ENCODE data around the gene VTI1B. TPM values are rescaled to one million over a fixed set of nuclear protein-coding genes. Genes with fewer than 3 reads are reported as not detected.

Gene VTI1B
- total and polyA plus RNA-seq, 8 donors, result 43.0 to 114 (median 72.3) TPM

DNA sequence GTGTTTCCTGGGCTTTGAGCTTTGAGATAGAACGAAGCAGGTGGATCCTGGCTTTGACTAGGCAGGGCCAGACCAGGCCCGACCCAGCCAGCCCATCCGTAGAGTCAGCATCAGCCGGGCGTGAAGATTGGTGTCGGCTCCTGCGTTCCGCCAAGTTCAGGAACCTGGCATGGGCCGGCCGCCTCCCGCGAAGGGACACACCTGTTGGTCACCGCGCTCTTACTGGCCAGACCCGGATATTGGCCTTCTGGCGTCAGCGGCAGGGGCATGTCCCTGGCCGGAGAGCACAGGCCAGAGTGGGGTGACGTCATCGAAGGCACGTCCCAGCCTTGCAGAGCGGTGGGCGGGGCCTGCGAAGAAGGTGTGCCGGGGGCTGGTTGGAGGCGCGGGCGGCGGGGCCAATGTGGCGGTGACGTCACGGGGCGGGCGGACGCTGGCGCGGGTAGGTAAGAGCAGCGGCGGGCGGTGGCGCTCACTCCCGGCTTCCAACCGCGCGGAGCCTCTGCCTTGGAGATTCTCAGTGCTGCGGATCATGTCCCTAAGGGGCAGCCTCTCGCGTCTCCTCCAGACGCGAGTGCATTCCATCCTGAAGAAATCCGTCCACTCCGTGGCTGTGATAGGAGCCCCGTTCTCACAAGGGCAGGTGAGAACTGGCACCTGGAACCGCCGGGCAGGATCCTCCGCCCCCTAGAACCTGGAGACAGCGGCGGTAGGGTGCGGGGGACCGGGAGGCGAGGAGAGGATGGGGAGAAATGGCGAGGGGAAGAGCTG lies 54.8 kb downstream of the VTI1B start, which contains the start of gene ARG2:
Gene ARG2 (plus strand): TSS at position 475 of the 771 bp plus-strand sequence. CDS start 58 bp downstream, at position 533.
- intact Hi-C loops (cut with DNase I; ENCODE audit: low total_unique reads), result loop anchor here (10.0 kb wide), 1 partner anchor 45 kb away; no protein-coding TSS in a partner anchor

GRCh38 chr14:67618617-67619063 lies 55.8 kb downstream of the VTI1B start:
- intact Hi-C loops (cut with DNase I; ENCODE audit: low total_unique reads), result loop anchor here (10.0 kb wide), 1 partner anchor 46 kb away; no protein-coding TSS in a partner anchor
- H3K9me3 ChIP-seq, result no peaks in the 10 kb centered on the region
- peaks cover 6 to 39% (median 18%) of the 10 kb centered on the region in 4 donors for H3K4me1 ChIP-seq
- peak overlapping the region in 3 of 5 donors; percentile 76 to 87 (median 81) for H3K27ac ChIP-seq
- TF ChIP-seq POLR2A (IDR thresholded peaks at IDR 0.05) (no peak), CTCF (IDR thresholded peaks at IDR 0.05) (peak in 5 of 7 experiments; percentile 45 to 76 (median 50))
- peak in 1 of 2 donors; percentile 89 for DNase-seq
- no peak overlapping the region for H3K4me3 ChIP-seq
- no peaks in the 10 kb centered on the region for H3K36me3 ChIP-seq
- H3K27me3 ChIP-seq, result no peaks in the 10 kb centered on the region

More for the DNA sequence above, 54.8 kb downstream of the VTI1B start, which contains the start of gene ARG2:
- peaks cover 6 to 40% (median 18%) of the 10 kb centered on the region in 4 donors for H3K4me1 ChIP-seq
- H3K4me3 ChIP-seq, result peak within 1 kb of the TSS; percentile 52 to 72 (median 62)
- peak; percentile 99 to 100 for DNase-seq
- peak within 1 kb of the TSS; percentile 76 to 92 (median 81) for H3K27ac ChIP-seq
- no peaks in the 10 kb centered on the region for H3K9me3 ChIP-seq
- TF ChIP-seq POLR2AphosphoS5 (IDR thresholded peaks at IDR 0.05) (peak; percentile 65 to 89 (median 76)), CTCF (IDR thresholded peaks at IDR 0.05) (peak in 2 of 7 experiments; percentile 11 to 12), EP300 (IDR thresholded peaks at IDR 0.05) (no peak), POLR2A (IDR thresholded peaks at IDR 0.05) (peak in 2 of 4 donors; percentile 4 to 51)
- H3K36me3 ChIP-seq, result no peaks in the 10 kb centered on the region
- no peaks in the 10 kb centered on the region for H3K27me3 ChIP-seq
- 0 to 1% (median 1%) methylated on average over 19 to 62 of the region's 62 CpGs for WGBS, 5 donors

DNA sequence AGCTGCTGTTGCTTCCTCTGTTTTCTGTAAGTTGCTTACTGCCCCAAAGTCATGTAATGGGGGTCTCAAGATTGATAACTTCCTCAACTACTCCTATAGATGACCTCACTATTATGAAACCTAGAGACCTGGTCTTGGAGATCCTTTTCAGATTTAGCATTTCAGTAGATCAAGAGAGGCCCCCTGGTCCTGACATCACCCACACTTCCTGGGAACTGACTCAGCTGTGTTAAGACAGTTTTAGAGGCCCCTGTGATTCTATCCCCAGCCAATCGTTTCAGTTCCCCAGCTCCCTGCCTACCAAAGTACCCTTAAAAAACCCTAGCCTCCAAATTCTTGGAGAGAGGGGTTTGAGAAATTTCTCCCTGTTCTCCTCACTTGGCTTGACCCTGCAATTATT lies 63.9 kb downstream of the VTI1B start:
- no peak overlapping the region for H3K27ac ChIP-seq
- no peak for TF ChIP-seq POLR2AphosphoS5 (IDR thresholded peaks at IDR 0.05)
- no peak for TF ChIP-seq CTCF (IDR thresholded peaks at IDR 0.05)
- no peaks in the 10 kb centered on the region for H3K36me3 ChIP-seq
- WGBS, 5 donors, result 60 to 80% (median 70%) methylated on average over 1 of the region's 1 CpG
- no peak overlapping the region for H3K4me3 ChIP-seq
- H3K4me1 ChIP-seq, result no peaks in the 10 kb centered on the region
- no peaks in the 10 kb centered on the region for H3K9me3 ChIP-seq
- peaks cover 0 to 12% (median 0%) of the 10 kb centered on the region in 3 donors for H3K27me3 ChIP-seq
- no peak for DNase-seq
- intact Hi-C loops (cut with DNase I; ENCODE audit: low total_unique reads), result loop anchor here (10.0 kb wide), 1 partner anchor 54 kb away; no protein-coding TSS in a partner anchor

GRCh38 chr14:67609642-67610310 lies 64.7 kb downstream of the VTI1B start:
- no peaks in the 10 kb centered on the region for H3K9me3 ChIP-seq
- no peak overlapping the region for H3K4me3 ChIP-seq
- no peaks in the 10 kb centered on the region for H3K4me1 ChIP-seq
- DNase-seq, result no peak
- intact Hi-C loops (cut with DNase I; ENCODE audit: low total_unique reads), result loop anchor here (10.0 kb wide), 1 partner anchor 55 kb away; no protein-coding TSS in a partner anchor
- H3K36me3 ChIP-seq, result no peaks in the 10 kb centered on the region
- TF ChIP-seq EP300 (IDR thresholded peaks at IDR 0.05), result no peak
- no peak for TF ChIP-seq CTCF (IDR thresholded peaks at IDR 0.05)
- no peak for TF ChIP-seq POLR2A (IDR thresholded peaks at IDR 0.05)
- no peak for TF ChIP-seq POLR2AphosphoS5 (IDR thresholded peaks at IDR 0.05)
- H3K27ac ChIP-seq, result no peak overlapping the region
- 67 to 78% (median 73%) methylated on average over 10 of the region's 10 CpGs for WGBS, 5 donors
- peaks cover 0 to 12% (median 0%) of the 10 kb centered on the region in 3 donors for H3K27me3 ChIP-seq

Measured in stomach (tissue), 9 donors.